ENCODE measurements around the gene MDK.

The MDK gene

GRCh38 chr11:46381048-46381818 lies at the start of gene MDK:
Gene MDK, plus strand, starts transcription at chr11:46381669. Its CDS starts 389 bp downstream, at chr11:46382058.
- no peak for DNase-seq (ENCODE audit: low read depth)
- TF ChIP-seq CTCF (IDR thresholded peaks at IDR 0.05; ENCODE audit: control insufficient read depth, extremely low read depth, insufficient read depth): no peak
- H3K4me3 ChIP-seq (ENCODE audit: low read depth, low read length): peak within 1 kb of the TSS; percentile 48

DNA sequence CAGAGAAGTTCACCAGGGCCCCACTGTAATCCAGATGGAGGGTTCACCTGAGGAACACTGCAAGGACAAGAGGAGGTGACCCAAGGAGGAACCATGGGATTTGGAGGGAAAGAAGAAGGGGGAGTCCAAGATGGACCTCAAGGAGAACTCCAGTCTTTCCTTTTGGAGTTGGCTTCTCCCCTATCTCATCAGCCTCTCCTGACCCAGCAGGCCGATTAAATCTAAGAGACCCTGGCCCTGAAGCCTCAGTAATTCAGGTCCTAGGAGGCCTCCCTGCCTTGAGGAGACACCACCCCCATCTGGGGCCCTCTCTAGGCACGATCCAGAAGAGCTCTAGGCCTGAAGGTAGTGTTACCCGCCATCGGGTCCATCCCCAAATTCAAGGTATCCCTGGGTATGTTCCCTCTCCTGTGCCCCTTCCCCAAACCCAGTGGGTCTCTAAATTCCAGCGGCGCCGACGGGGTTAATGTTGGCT lies 49.3 kb upstream of the MDK start:
- no peak overlapping the region for H3K4me3 ChIP-seq (ENCODE audit: low read depth, low read length)
- DNase-seq (ENCODE audit: low read depth): no peak
- TF ChIP-seq CTCF (IDR thresholded peaks at IDR 0.05; ENCODE audit: control insufficient read depth, extremely low read depth, insufficient read depth): no peak

GRCh38 chr11:46332568-46333393 lies 48.7 kb upstream of the MDK start:
- H3K4me3 ChIP-seq (ENCODE audit: low read depth, low read length): no peak overlapping the region
- no peak for TF ChIP-seq CTCF (IDR thresholded peaks at IDR 0.05; ENCODE audit: control insufficient read depth, extremely low read depth, insufficient read depth)
- no peak for DNase-seq (ENCODE audit: low read depth)

DNA sequence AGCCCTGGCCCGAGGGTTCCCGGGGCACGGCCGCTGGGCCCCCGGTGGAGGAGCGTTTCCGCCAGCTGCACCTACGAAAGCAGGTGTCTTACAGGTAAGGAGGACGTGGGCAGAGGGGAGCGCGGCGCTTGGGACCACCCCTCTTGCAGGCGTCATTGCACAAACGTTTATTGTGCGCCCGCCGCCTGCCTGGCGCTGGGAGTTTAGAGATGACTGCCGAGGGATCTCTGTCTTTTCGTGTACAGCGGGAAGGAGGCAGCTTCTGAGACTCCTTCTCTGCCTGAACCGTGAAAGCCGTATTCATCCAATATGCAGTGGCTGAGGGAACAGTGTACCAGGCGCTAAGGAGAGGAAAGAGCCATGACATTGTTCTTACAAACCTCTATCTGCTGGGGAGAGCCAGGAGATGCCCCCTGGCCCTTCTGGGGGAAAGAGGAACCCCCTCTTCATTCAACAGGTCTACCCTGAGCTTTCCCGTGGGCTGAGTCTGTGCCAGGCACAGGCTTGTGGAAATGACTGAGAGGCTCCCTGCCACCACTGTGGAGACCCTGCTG lies 48.0 kb upstream of the MDK start:
- DNase-seq (ENCODE audit: low read depth): no peak
- no peak for TF ChIP-seq CTCF (IDR thresholded peaks at IDR 0.05; ENCODE audit: control insufficient read depth, extremely low read depth, insufficient read depth)
- H3K4me3 ChIP-seq (ENCODE audit: low read depth, low read length): no peak overlapping the region

GRCh38 chr11:46334211-46334610 lies 47.3 kb upstream of the MDK start:
- no peak overlapping the region for H3K4me3 ChIP-seq (ENCODE audit: low read depth, low read length)
- no peak for TF ChIP-seq CTCF (IDR thresholded peaks at IDR 0.05; ENCODE audit: control insufficient read depth, extremely low read depth, insufficient read depth)
- no peak for DNase-seq (ENCODE audit: low read depth)

DNA sequence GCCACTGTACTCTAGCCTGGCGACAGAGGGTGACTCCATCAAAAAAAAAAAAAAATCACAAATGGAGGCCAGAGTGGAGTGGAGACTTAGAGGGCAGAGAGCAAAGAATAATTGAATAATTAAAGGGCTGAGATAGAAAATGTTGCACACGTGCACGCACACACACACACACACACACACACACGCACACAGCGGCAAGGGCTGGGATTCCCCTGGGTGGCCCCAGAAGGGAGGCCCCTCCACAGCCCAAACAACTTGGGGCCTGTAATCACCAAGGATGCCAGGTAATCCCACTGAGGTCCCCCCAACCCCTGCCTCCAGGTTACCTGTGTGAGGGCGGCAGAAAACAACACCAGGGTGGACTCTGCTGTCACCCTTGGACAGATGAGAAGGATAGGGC lies 46.2 kb upstream of the MDK start:
- no peak for TF ChIP-seq CTCF (IDR thresholded peaks at IDR 0.05; ENCODE audit: control insufficient read depth, extremely low read depth, insufficient read depth)
- H3K4me3 ChIP-seq (ENCODE audit: low read depth, low read length): no peak overlapping the region
- no peak for DNase-seq (ENCODE audit: low read depth)
